Calu3 (cell line): Measurements from ENCODE around the gene CDH11. TPM values are rescaled to one million over a fixed set of nuclear protein-coding genes. Genes with fewer than 3 reads are reported as not detected.

Experiments
- BruUV-seq: library from RNA; stranded (reverse); fragments of 400-500 nt; replicated peaks from 2 replicates; lab custom pipeline; 2021; lab: Mats Ljungman, UMichigan
- CTCF ChIA-PET: fragments of 300-600 bp; sonication (Branson Sonifier 250); formaldehyde crosslinking; loops from one replicate; lab custom pipeline; 2022; ENCODE audit warnings: antibody characterized with exemption; lab: Charles Lee
- DNase-seq: peaks from one replicate; pipeline ENCODE4 v3.0.0; 2022
- H3K27ac Mint-ChIP-seq: one replicate; pipeline ENCODE4 v1.8.0; 2022; ENCODE audit warnings: mixed read lengths; ENCODE audit not compliant: unreplicated experiment
- H3K27me3 Mint-ChIP-seq: one replicate; pipeline ENCODE4 v1.8.0; 2022; ENCODE audit warnings: mixed read lengths; ENCODE audit not compliant: unreplicated experiment
- H3K36me3 Mint-ChIP-seq: one replicate; pipeline ENCODE4 v1.8.0; 2022; ENCODE audit warnings: mild to moderate bottlenecking, moderate library complexity, mixed read lengths; ENCODE audit not compliant: insufficient read depth, unreplicated experiment
- H3K4me1 Mint-ChIP-seq: one replicate; pipeline ENCODE4 v1.8.0; 2022; ENCODE audit warnings: mild to moderate bottlenecking, low read depth, mixed read lengths; ENCODE audit not compliant: unreplicated experiment
- H3K4me3 Mint-ChIP-seq: one replicate; pipeline ENCODE4 v1.8.0; 2022; ENCODE audit warnings: mild to moderate bottlenecking, low read depth, moderate library complexity, mixed read lengths; ENCODE audit not compliant: unreplicated experiment
- H3K9me3 Mint-ChIP-seq: one replicate; pipeline ENCODE4 v1.8.0; 2022; ENCODE audit warnings: low read depth, mixed read lengths; ENCODE audit not compliant: unreplicated experiment
- CTCF ChIP-seq: fragments of 200-600 bp; IDR thresholded peaks from one replicate; pipeline ENCODE4 v1.8.0; 2022; ENCODE audit warnings: antibody characterized with exemption; ENCODE audit not compliant: unreplicated experiment
- intact Hi-C: fragments of 100-400 bp; cut with micrococcal nuclease; formaldehyde crosslinking; loops from one replicate; pipeline ENCODE4 v1.10.0; 2022; ENCODE audit not compliant: unreplicated experiment
- total RNA-seq: library from RNA; stranded (reverse); gene quantifications from 2 replicates; pipeline ENCODE4 v1.2.3, GENCODE V29; 2022

CDH11 gene
- total RNA-seq, 1 experiment from 2014 or later = not detected

GRCh38 chr16:65068151-65068740 lies 53.6 kb downstream of the CDH11 start:
- Mint-ChIP-seq H3K36me3 (no peaks in the 10 kb centered on the region), H3K27me3 (no peaks in the 10 kb centered on the region), H3K9me3 (peaks cover 6% of the 10 kb centered on the region), H3K4me1 (no peaks in the 10 kb centered on the region), H3K4me3 (no peak overlapping the region), H3K27ac (no peak overlapping the region)
- DNase-seq = no peak
- BruUV-seq = no TSS peak
- CTCF ChIA-PET = interaction anchor here (0.6 kb wide), 1 partner anchor 1895 kb away, joined by 3 read pairs; no protein-coding TSS in a partner anchor
- intact Hi-C loops = no loop called here
- TF ChIP-seq CTCF = no peak

DNA sequence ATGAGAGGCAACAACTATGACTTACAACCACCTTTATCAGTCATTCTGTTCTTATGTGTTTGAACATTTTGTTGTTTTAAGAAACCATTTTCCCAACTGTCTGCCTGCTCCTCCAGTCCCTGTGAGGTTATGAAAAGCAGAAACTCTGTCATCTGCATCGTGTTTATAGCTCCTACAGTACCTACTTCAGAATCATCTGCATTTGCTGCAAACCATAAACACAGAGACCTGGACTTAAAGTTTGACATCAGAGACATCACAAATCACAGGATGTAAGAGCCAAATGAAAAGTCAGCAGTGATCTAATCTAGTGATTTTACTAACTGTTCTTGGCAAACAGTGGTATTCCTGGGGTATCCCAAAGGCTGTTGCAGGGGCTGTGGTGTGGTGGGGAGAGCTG lies 55.2 kb downstream of the CDH11 start:
- no peaks in the 10 kb centered on the region for H3K4me1 Mint-ChIP-seq
- H3K4me3 Mint-ChIP-seq = no peak overlapping the region
- H3K27me3 Mint-ChIP-seq = no peaks in the 10 kb centered on the region
- intact Hi-C loops = no loop called here
- no peak for DNase-seq
- TF ChIP-seq CTCF = no peak
- BruUV-seq = no TSS peak
- CTCF ChIA-PET = no interaction called here
- peaks cover 6% of the 10 kb centered on the region for H3K9me3 Mint-ChIP-seq
- H3K36me3 Mint-ChIP-seq = no peaks in the 10 kb centered on the region
- H3K27ac Mint-ChIP-seq = no peak overlapping the region

GRCh38 chr16:65065031-65065430 lies 56.8 kb downstream of the CDH11 start:
- Mint-ChIP-seq H3K27me3 (no peaks in the 10 kb centered on the region), H3K27ac (no peak overlapping the region), H3K36me3 (no peaks in the 10 kb centered on the region), H3K9me3 (peaks cover 4% of the 10 kb centered on the region), H3K4me1 (no peaks in the 10 kb centered on the region), H3K4me3 (no peak overlapping the region)
- TF ChIP-seq CTCF = no peak
- DNase-seq = no peak
- CTCF ChIA-PET = no interaction called here
- intact Hi-C loops = no loop called here
- BruUV-seq = no TSS peak

GRCh38 chr16:65064131-65064530 lies 57.7 kb downstream of the CDH11 start:
- H3K36me3 Mint-ChIP-seq = no peaks in the 10 kb centered on the region
- H3K9me3 Mint-ChIP-seq = peaks cover 7% of the 10 kb centered on the region
- TF ChIP-seq CTCF = no peak
- H3K27ac Mint-ChIP-seq = no peak overlapping the region
- CTCF ChIA-PET = no interaction called here
- intact Hi-C loops = no loop called here
- no peaks in the 10 kb centered on the region for H3K27me3 Mint-ChIP-seq
- H3K4me3 Mint-ChIP-seq = no peak overlapping the region
- DNase-seq = no peak
- no TSS peak for BruUV-seq
- no peaks in the 10 kb centered on the region for H3K4me1 Mint-ChIP-seq
